Duodenal mucosa (tissue), 2 donors: ENCODE results near the gene DISP2.

Experiments used
- H3K27ac ChIP-seq: one replicate; pipeline ENCODE4 v1.7.0; 2013; ENCODE audit warnings: low read depth, low read length
- H3K27me3 ChIP-seq, 2 donors: one replicate each; pipeline ENCODE4 v1.7.0; 2013; ENCODE audit warnings: low read length in 2 of 2, control low read depth in 1 of 2; ENCODE audit not compliant: insufficient read depth in 2 of 2, control insufficient read depth in 1 of 2
- H3K36me3 ChIP-seq, 2 donors: one replicate each; pipeline ENCODE4 v1.7.0; 2013; ENCODE audit warnings: low read length in 2 of 2, control low read depth in 1 of 2; ENCODE audit not compliant: insufficient read depth in 2 of 2, control insufficient read depth in 1 of 2
- H3K4me1 ChIP-seq, 2 donors: one replicate each; pipeline ENCODE4 v1.7.0; 2013; ENCODE audit warnings: low read length in 2 of 2, control low read depth in 1 of 2; ENCODE audit not compliant: insufficient read depth in 2 of 2, control insufficient read depth in 1 of 2
- H3K4me3 ChIP-seq, 2 donors: one replicate each; pipeline ENCODE4 v1.7.0; 2013; ENCODE audit warnings: low read length in 2 of 2, low read depth in 1 of 2
- H3K9ac ChIP-seq, 2 donors: one replicate each; pipeline ENCODE4 v1.7.0; 2013; ENCODE audit warnings: low read length in 2 of 2, low read depth in 1 of 2
- H3K9me3 ChIP-seq, 2 donors: one replicate each; pipeline ENCODE4 v1.7.0; 2013; ENCODE audit warnings: low read length in 2 of 2, control low read depth in 1 of 2; ENCODE audit not compliant: control insufficient read depth in 1 of 2

Gene DISP2

GRCh38 chr15:40317580-40317979 lies 40.4 kb upstream of the DISP2 start:
- H3K9ac ChIP-seq = no peak overlapping the region
- no peak overlapping the region for H3K27ac ChIP-seq
- peaks cover 6 to 10% of the 10 kb centered on the region in 2 donors for H3K27me3 ChIP-seq
- H3K4me3 ChIP-seq = no peak overlapping the region
- no peaks in the 10 kb centered on the region for H3K36me3 ChIP-seq
- peaks cover under 1 to 2% of the 10 kb centered on the region in 2 donors for H3K4me1 ChIP-seq
- no peaks in the 10 kb centered on the region for H3K9me3 ChIP-seq

- H3K27ac ChIP-seq = no peak overlapping the region
- H3K4me1 ChIP-seq = peaks cover 9 to 14% of the 10 kb centered on the region in 2 donors
- H3K36me3 ChIP-seq = no peaks in the 10 kb centered on the region
- H3K9me3 ChIP-seq = no peaks in the 10 kb centered on the region
- no peak overlapping the region for H3K4me3 ChIP-seq
- peaks cover 3 to 6% of the 10 kb centered on the region in 2 donors for H3K27me3 ChIP-seq
- H3K9ac ChIP-seq = no peak overlapping the region
Measured at GRCh38 chr15:40320409-40320808, 37.6 kb upstream of the DISP2 start.

GRCh38 chr15:40320931-40321371 lies 37.1 kb upstream of the DISP2 start:
- Histone ChIP-seq H3K4me1 (peaks cover 9 to 14% of the 10 kb centered on the region in 2 donors), H3K27ac (no peak overlapping the region), H3K36me3 (no peaks in the 10 kb centered on the region), H3K4me3 (no peak overlapping the region), H3K27me3 (peaks cover 0 to 4% of the 10 kb centered on the region in 2 donors), H3K9me3 (no peaks in the 10 kb centered on the region), H3K9ac (no peak overlapping the region)

- peaks cover 14 to 16% of the 10 kb centered on the region in 2 donors for H3K4me1 ChIP-seq
- H3K4me3 ChIP-seq = peak overlapping the region; percentile 54 to 58
- no peaks in the 10 kb centered on the region for H3K9me3 ChIP-seq
- no peak overlapping the region for H3K9ac ChIP-seq
- no peaks in the 10 kb centered on the region for H3K27me3 ChIP-seq
- no peak overlapping the region for H3K27ac ChIP-seq
- H3K36me3 ChIP-seq = no peaks in the 10 kb centered on the region
Measured at GRCh38 chr15:40322531-40323238, 35.3 kb upstream of the DISP2 start.

GRCh38 chr15:40323239-40323952 lies 34.6 kb upstream of the DISP2 start, which contains the start of gene INAFM2:
Gene INAFM2, plus strand, starts transcription at chr15:40323692. Its CDS starts 364 bp downstream, at chr15:40324056.
- Histone ChIP-seq H3K36me3 (no peaks in the 10 kb centered on the region), H3K27me3 (no peaks in the 10 kb centered on the region), H3K9ac (peak within 1 kb of the TSS; percentile 37 to 48), H3K4me1 (peaks cover 14 to 16% of the 10 kb centered on the region in 2 donors), H3K27ac (no peak within 1 kb of the TSS), H3K9me3 (no peaks in the 10 kb centered on the region), H3K4me3 (peak within 1 kb of the TSS; percentile 55 to 72)

GRCh38 chr15:40323953-40324937 lies 33.8 kb upstream of the DISP2 start:
- Histone ChIP-seq H3K27ac (no peak overlapping the region), H3K4me1 (peaks cover 14 to 16% of the 10 kb centered on the region in 2 donors)

GRCh38 chr15:40325188-40325587 lies 32.8 kb upstream of the DISP2 start:
- no peaks in the 10 kb centered on the region for H3K9me3 ChIP-seq
- H3K4me1 ChIP-seq = peaks cover 17 to 18% of the 10 kb centered on the region in 2 donors
- peak overlapping the region in 1 of 2 donors; percentile 37 for H3K9ac ChIP-seq
- H3K4me3 ChIP-seq = peak overlapping the region; percentile 38 to 55
- H3K27ac ChIP-seq = no peak overlapping the region
- no peaks in the 10 kb centered on the region for H3K27me3 ChIP-seq
- no peaks in the 10 kb centered on the region for H3K36me3 ChIP-seq

More at GRCh38 chr15:40323953-40324937, 33.8 kb upstream of the DISP2 start:
- H3K9ac ChIP-seq = peak overlapping the region; percentile 37 to 48
- H3K9me3 ChIP-seq = no peaks in the 10 kb centered on the region
- peak overlapping the region; percentile 55 to 72 for H3K4me3 ChIP-seq
- no peaks in the 10 kb centered on the region for H3K27me3 ChIP-seq
- no peaks in the 10 kb centered on the region for H3K36me3 ChIP-seq

- no peaks in the 10 kb centered on the region for H3K27me3 ChIP-seq
- no peaks in the 10 kb centered on the region for H3K36me3 ChIP-seq
- peaks cover 21 to 24% of the 10 kb centered on the region in 2 donors for H3K4me1 ChIP-seq
- no peaks in the 10 kb centered on the region for H3K9me3 ChIP-seq
- no peak overlapping the region for H3K27ac ChIP-seq
- H3K4me3 ChIP-seq = no peak overlapping the region
- peak overlapping the region in 1 of 2 donors; percentile 37 for H3K9ac ChIP-seq
Measured at GRCh38 chr15:40325700-40326099, 32.3 kb upstream of the DISP2 start.

GRCh38 chr15:40327457-40327856 lies 30.6 kb upstream of the DISP2 start:
- Histone ChIP-seq H3K9me3 (no peaks in the 10 kb centered on the region), H3K36me3 (no peaks in the 10 kb centered on the region), H3K4me1 (peaks cover 23 to 27% of the 10 kb centered on the region in 2 donors), H3K4me3 (no peak overlapping the region), H3K27me3 (no peaks in the 10 kb centered on the region), H3K27ac (no peak overlapping the region), H3K9ac (no peak overlapping the region)
